ENCODE results near the gene SH2D5.

DNA sequence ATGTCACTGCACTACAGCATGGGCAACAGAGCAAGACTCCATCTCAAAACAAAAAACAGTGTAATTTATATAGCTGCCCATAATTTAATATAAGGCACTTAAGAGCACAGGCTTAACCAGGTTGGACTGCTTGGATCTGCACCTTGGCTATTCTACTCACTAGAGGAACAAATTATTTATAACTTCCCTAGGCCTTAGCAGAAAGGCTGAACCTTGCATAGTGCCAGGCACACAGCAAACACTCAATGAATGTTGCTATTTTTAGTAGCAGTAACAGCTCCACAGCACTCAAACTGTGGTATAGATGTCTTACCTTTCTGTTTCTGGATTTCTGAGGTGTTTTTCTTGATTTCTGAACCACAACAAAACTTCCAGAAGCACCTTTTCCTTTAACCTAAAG lies 34.8 kb upstream of the SH2D5 start:
- TF ChIP-seq ESRRG (CRISPR knock-in tag; IDR thresholded peaks at IDR 0.05) (no peak), TSHZ2 (CRISPR knock-in tag; IDR thresholded peaks at IDR 0.05) (no peak), ZFP3 (CRISPR knock-in tag; IDR thresholded peaks at IDR 0.05) (no peak), BACH2 (CRISPR knock-in tag; IDR thresholded peaks at IDR 0.05; ENCODE audit: borderline replicate concordance) (no peak), CSDC2 (CRISPR knock-in tag; IDR thresholded peaks at IDR 0.05) (no peak), CSRNP3 (CRISPR knock-in tag; IDR thresholded peaks at IDR 0.05) (no peak), PATZ1 (CRISPR knock-in tag; IDR thresholded peaks at IDR 0.05; ENCODE audit: borderline replicate concordance) (no peak), TCF4 (CRISPR knock-in tag; IDR thresholded peaks at IDR 0.05; ENCODE audit: borderline replicate concordance) (no peak), ISL1 (CRISPR knock-in tag; IDR thresholded peaks at IDR 0.05) (no peak), ZC3H10 (CRISPR knock-in tag; IDR thresholded peaks at IDR 0.05) (no peak), ARNTL (CRISPR knock-in tag; IDR thresholded peaks at IDR 0.05; ENCODE audit: borderline replicate concordance, low read depth) (no peak), GLIS3 (CRISPR knock-in tag; IDR thresholded peaks at IDR 0.05) (no peak), ZFP30 (CRISPR knock-in tag; IDR thresholded peaks at IDR 0.05) (no peak)
- TF ChIP-seq, protein P1, sequence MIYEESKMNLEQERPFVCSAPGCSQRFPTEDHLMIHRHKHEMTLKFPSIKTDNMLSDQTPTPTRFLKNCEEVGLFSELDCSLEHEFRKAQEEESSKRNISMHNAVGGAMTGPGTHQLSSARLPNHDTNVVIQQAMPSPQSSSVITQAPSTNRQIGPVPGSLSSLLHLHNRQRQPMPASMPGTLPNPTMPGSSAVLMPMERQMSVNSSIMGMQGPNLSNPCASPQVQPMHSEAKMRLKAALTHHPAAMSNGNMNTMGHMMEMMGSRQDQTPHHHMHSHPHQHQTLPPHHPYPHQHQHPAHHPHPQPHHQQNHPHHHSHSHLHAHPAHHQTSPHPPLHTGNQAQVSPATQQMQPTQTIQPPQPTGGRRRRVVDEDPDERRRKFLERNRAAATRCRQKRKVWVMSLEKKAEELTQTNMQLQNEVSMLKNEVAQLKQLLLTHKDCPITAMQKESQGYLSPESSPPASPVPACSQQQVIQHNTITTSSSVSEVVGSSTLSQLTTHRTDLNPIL (CRISPR knock-in tag; IDR thresholded peaks at IDR 0.05; ENCODE audit: low read depth) = no peak
